K562 (cell line): ENCODE measurements around the gene DLGAP1. TPM values are rescaled to one million over a fixed set of nuclear protein-coding genes. Genes with fewer than 3 reads are reported as not detected.

Experiments
- ARNT ChIP-seq, 2 experiments: fragments of 450-650 bp; IDR thresholded peaks; 2 replicates each; pipeline ENCODE4 v1.6.1; 2016; ENCODE audit warnings: mild to moderate bottlenecking in 1 of 2
- ATF2 ChIP-seq: sonication (generic); formaldehyde crosslinking; IDR thresholded peaks from 2 replicates; pipeline ENCODE4 v1.8.1; 2022; ENCODE audit warnings: missing genetic modification reagents
- CGGBP1 ChIP-seq: fragments of 250-450 bp; sonication (Bioruptor Pico); IDR thresholded peaks from 2 replicates; pipeline ENCODE4 v1.9.0; 2021; ENCODE audit warnings: mild to moderate bottlenecking
- CTCFL ChIP-seq: IDR thresholded peaks from 2 replicates; pipeline ENCODE4 v1.6.1; 2011; ENCODE audit warnings: borderline replicate concordance, low read depth, mild to moderate bottlenecking, moderate library complexity, low read length; ENCODE audit not compliant: insufficient read depth, poor library complexity, severe bottlenecking
- DDX20 ChIP-seq: fragments of 450-650 bp; IDR thresholded peaks from 2 replicates; pipeline ENCODE4 v1.6.1; 2016; ENCODE audit warnings: missing genetic modification characterization, low read depth, mild to moderate bottlenecking, missing compliant biosample characterization, moderate library complexity
- NELFE ChIP-seq: IDR thresholded peaks from 2 replicates; pipeline ENCODE4 v1.6.1; 2011; ENCODE audit warnings: mild to moderate bottlenecking; ENCODE audit not compliant: insufficient read depth, insufficient read length
- PHF21A ChIP-seq: fragments of 450-650 bp; IDR thresholded peaks from 2 replicates; pipeline ENCODE4 v1.6.1; 2017; ENCODE audit warnings: low read depth, borderline replicate concordance
- RFX7 ChIP-seq: fragments of 250-450 bp; sonication (Bioruptor Pico); IDR thresholded peaks from 2 replicates; pipeline ENCODE4 v1.5.1; 2021; ENCODE audit warnings: mild to moderate bottlenecking
- TCF15 ChIP-seq: fragments of 250-450 bp; sonication (Bioruptor Pico); IDR thresholded peaks from 2 replicates; pipeline ENCODE4 v1.8.0; 2022; ENCODE audit warnings: moderate library complexity, mild to moderate bottlenecking, inconsistent platforms
- TEAD2 ChIP-seq: fragments of 450-650 bp; IDR thresholded peaks from 2 replicates; pipeline ENCODE4 v1.6.1; 2016; ENCODE audit warnings: missing genetic modification characterization, control low read depth, missing compliant biosample characterization
- XRCC4 ChIP-seq: IDR thresholded peaks from one replicate; pipeline ENCODE4 v1.6.1; 2011; ENCODE audit not compliant: insufficient read depth, insufficient read length; ENCODE audit errors: extremely low read depth
- ZBTB1 ChIP-seq: sonication (generic); formaldehyde crosslinking; IDR thresholded peaks from 2 replicates; pipeline ENCODE4 v1.8.1; 2023; ENCODE audit warnings: missing genetic modification reagents, low read depth, mild to moderate bottlenecking, borderline replicate concordance
- ZBTB7A ChIP-seq: IDR thresholded peaks from 2 replicates; pipeline ENCODE4 v1.6.1; 2011; ENCODE audit warnings: low read depth, mild to moderate bottlenecking, low read length, moderate library complexity, borderline replicate concordance; ENCODE audit not compliant: control insufficient read depth
- ZC3H4 ChIP-seq: sonication (generic); formaldehyde crosslinking; IDR thresholded peaks from 2 replicates; pipeline ENCODE4 v1.9.0; 2021; ENCODE audit warnings: missing genetic modification reagents, borderline replicate concordance
- ZKSCAN3 ChIP-seq: fragments of 250-450 bp; sonication (Bioruptor Pico); IDR thresholded peaks from 2 replicates; pipeline ENCODE4 v1.4.0; 2020
- ZNF586 ChIP-seq: fragments of 450-650 bp; formaldehyde crosslinking; conservative IDR thresholded peaks from 2 replicates; pipeline ENCODE4 v1.4.0; 2020; ENCODE audit warnings: mild to moderate bottlenecking, moderate library complexity
- ZNF589 ChIP-seq: fragments of 200-800 bp; sonication (Bioruptor generic); IDR thresholded peaks from 2 replicates; pipeline ENCODE4 v1.6.1; 2016; ENCODE audit warnings: low read depth, missing genetic modification characterization, missing compliant biosample characterization
- ZNF707 ChIP-seq: fragments of 250-450 bp; sonication (Bioruptor Pico); conservative IDR thresholded peaks from 2 replicates; pipeline ENCODE4 v1.8.0; 2022; ENCODE audit warnings: inconsistent platforms, mild to moderate bottlenecking, moderate library complexity
- ZNF766 ChIP-seq: fragments of 200-800 bp; sonication (Bioruptor generic); conservative IDR thresholded peaks from 2 replicates; pipeline ENCODE4 v1.6.1; 2016; ENCODE audit warnings: missing genetic modification characterization, missing compliant biosample characterization
- polyA plus RNA-seq, 8 experiments: library from polyadenylated mRNA; depleted of rRNA in 4 of 8; stranded (reverse) in 5 of 8; unstranded in 3 of 8; fragments of >200 nt; fragmentation: Nextera tagmentation in 2 of 8; fragmentation: Illumina TruSeq in 1 of 8; extraction: Ambion mirVana in 2 of 8; extraction: Trizol in 1 of 8; gene quantifications; 2 replicates each; pipeline versions ENCODE4 v1.2.1 to v1.2.3, GENCODE V29; 2011 to 2014; ENCODE audit warnings: inconsistent platforms in 1 of 8, missing spikeins in 1 of 8
- total RNA-seq, 7 experiments: library from RNA; depleted of rRNA in 6 of 7; stranded (reverse); fragments of >200 nt in 6 of 7; fragmentation: Illumina TruSeq in 2 of 7; extraction: Trizol in 2 of 7; gene quantifications; 2 replicates each; pipeline versions ENCODE4 v1.2.1 to v1.2.3, GENCODE V29; 2011 to 2021; ENCODE audit warnings: low replicate concordance in 1 of 7
- TF ChIP-seq, protein P1 (sequence below): fragments of 450-650 bp; IDR thresholded peaks from 2 replicates; pipeline ENCODE4 v1.6.1; 2018; ENCODE audit warnings: mild to moderate bottlenecking, low read depth; ENCODE audit not compliant: partially characterized antibody

DLGAP1 gene
- total and polyA plus RNA-seq, 9 of the 15 experiments (the other 6 are each of a cell fraction or from before 2014, with no cell fraction given), result 0.04 to 0.22 (median 0.08) TPM

DNA sequence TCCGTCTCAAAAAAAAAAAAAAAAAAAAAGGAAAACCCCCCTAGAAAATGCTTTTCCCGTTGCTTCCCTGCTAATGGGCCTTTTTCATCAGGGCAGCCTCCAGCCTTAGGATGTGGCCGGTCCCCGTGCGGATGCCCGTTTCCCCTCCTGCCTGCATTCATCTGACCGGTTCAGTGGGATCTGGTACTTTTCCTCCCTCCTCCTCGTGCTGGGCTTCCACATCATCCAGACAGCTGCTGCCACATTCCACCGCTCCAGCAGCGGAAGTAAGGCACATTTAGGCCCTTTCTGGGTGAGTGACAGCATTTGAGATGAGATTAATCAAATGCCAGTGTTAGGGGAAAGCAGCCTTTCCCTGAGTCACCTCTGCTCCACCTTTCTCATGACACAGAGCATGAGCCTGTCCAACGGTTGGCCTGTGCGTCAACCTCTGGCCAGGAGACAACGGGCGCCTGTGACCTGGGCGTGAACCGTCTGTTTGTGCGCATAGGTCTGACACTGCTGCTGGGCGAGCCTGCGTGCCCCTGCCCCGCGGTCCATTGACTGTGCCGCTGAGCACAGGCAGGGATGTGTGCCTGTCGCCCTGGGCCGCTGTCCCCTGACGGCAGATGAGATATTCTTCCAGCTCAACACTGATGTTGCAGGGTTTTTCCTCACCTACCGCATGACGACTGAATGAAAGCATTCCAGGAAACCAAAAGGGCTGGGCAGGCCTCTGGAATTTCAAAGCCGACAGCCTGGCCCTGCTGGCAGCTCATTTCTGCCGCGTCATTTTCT lies 831.1 kb downstream of the DLGAP1 start (continued):
- TF ChIP-seq DDX20 (tag) (0 out of 2 replicates have a peak, but pooled peaks have one; percentile 36), RFX7 (CRISPR knock-in tag) (no peak), ZNF707 (CRISPR knock-in tag) (peak; percentile 69; the same call in 1 of the 2 replicates), NELFE (no peak), PHF21A (no peak), ZKSCAN3 (CRISPR knock-in tag) (0 out of 2 replicates have a peak, but pooled peaks have one; percentile 27), ZBTB7A (no peak), CTCFL (no peak), ARNT (IDR thresholded peaks at IDR 0.05) (no peak), ZBTB1 (no peak), CGGBP1 (CRISPR knock-in tag) (no peak), TCF15 (CRISPR knock-in tag) (peak; percentile 93), ZNF589 (CRISPR knock-in tag) (peak; percentile 97), ATF2 (CRISPR knock-in tag) (no peak), ZC3H4 (no peak), ZNF766 (CRISPR knock-in tag) (peak; percentile 95), TEAD2 (tag) (peak; percentile 93), ZNF586 (CRISPR knock-in tag) (0 out of 2 replicates have a peak, but pooled peaks have one; percentile 74), XRCC4 (no peak)
- TF ChIP-seq, protein P1, sequence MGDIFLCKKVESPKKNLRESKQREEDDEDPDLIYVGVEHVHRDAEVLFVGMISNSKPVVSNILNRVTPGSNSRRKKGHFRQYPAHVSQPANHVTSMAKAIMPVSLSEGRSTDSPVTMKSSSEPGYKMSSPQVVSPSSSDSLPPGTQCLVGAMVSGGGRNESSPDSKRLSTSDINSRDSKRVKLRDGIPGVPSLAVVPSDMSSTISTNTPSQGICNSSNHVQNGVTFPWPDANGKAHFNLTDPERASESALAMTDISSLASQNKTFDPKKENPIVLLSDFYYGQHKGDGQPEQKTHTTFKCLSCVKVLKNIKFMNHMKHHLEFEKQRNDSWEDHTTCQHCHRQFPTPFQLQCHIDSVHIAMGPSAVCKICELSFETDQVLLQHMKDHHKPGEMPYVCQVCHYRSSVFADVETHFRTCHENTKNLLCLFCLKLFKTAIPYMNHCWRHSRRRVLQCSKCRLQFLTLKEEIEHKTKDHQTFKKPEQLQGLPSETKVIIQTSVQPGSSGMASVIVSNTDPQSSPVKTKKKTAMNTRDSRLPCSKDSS, result no peak
